ENCODE results near the gene LACTBL1. TPM values are rescaled to one million over a fixed set of nuclear protein-coding genes. Genes with fewer than 3 reads are reported as not detected.

Gene LACTBL1
- total and polyA plus RNA-seq, 2 of the 4 experiments (the other 2 are of a cell fraction) = not detected

DNA sequence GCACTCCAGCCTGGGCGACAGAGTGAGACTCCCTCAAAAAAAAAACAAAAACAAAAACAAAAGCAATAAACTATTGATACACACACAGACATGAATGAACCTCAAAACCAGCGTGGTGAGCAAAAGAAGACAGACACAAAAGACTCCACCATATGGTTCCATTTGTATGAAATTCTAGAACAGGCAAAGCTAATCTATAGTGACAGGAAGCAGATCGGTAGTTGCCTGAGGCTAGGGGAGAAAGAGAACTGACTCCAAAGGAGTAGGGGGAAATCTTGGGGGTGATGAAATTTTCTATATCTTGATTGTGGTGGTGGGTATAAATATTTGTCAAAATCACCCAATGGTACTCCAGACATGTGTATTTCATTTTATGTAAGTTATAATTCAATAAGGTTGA lies 20.9 kb downstream of the LACTBL1 start:
- H3K27ac ChIP-seq (ENCODE audit: insufficient read depth, low read length) = no peak overlapping the region
- no peak overlapping the region for H3K14ac ChIP-seq (replicated peaks; ENCODE audit: low read depth, low read length)
- H3K79me1 ChIP-seq (ENCODE audit: low read depth in 1 of 2, low read length in 2 of 2) = no peaks in the 10 kb centered on the region
- H4K8ac ChIP-seq (ENCODE audit: low read depth in 2 of 2, low read length in 2 of 2) = no peak overlapping the region
- DNase-seq (no peak), ATAC-seq (ENCODE audit: low read depth) (no peak)
- dilution Hi-C loops (cut with HindIII; ENCODE audit: low sequenced_read_pairs, unreplicated experiment) (no loop called here), intact Hi-C loops (cut with micrococcal nuclease) (no loop called here), in situ Hi-C loops (cut with MboI; ENCODE audit: low sequenced_read_pairs) (no loop called here)
- H3K18ac ChIP-seq (ENCODE audit: low read depth, low read length) = no peak overlapping the region
- no peak overlapping the region for H3K4me2 ChIP-seq (ENCODE audit: low read depth, low read length)
- TF ChIP-seq BHLHE40 (IDR thresholded peaks at IDR 0.05; ENCODE audit: low read depth, low read length) = no peak
- TF ChIP-seq, protein P1, sequence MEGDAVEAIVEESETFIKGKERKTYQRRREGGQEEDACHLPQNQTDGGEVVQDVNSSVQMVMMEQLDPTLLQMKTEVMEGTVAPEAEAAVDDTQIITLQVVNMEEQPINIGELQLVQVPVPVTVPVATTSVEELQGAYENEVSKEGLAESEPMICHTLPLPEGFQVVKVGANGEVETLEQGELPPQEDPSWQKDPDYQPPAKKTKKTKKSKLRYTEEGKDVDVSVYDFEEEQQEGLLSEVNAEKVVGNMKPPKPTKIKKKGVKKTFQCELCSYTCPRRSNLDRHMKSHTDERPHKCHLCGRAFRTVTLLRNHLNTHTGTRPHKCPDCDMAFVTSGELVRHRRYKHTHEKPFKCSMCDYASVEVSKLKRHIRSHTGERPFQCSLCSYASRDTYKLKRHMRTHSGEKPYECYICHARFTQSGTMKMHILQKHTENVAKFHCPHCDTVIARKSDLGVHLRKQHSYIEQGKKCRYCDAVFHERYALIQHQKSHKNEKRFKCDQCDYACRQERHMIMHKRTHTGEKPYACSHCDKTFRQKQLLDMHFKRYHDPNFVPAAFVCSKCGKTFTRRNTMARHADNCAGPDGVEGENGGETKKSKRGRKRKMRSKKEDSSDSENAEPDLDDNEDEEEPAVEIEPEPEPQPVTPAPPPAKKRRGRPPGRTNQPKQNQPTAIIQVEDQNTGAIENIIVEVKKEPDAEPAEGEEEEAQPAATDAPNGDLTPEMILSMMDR (conservative IDR thresholded peaks at IDR 0.05; ENCODE audit: low read depth, low read length) = no peak
- no peak for TF ChIP-seq CHD1 (IDR thresholded peaks at IDR 0.05; ENCODE audit: low read depth, low read length)
- no peak for TF ChIP-seq RFX5 (IDR thresholded peaks at IDR 0.05; ENCODE audit: low read depth, low read length)
- no peak for TF ChIP-seq MAFK (IDR thresholded peaks at IDR 0.05; ENCODE audit: low read depth, low read length)
- TF ChIP-seq POLR2A (IDR thresholded peaks at IDR 0.05; ENCODE audit: low read depth, low read length) = no peak
- no peak for TF ChIP-seq RCOR1 (IDR thresholded peaks at IDR 0.05; ENCODE audit: insufficient replicate concordance, low read length)
- no peak for TF ChIP-seq MXI1 (IDR thresholded peaks at IDR 0.05; ENCODE audit: borderline replicate concordance, low read depth, low read length)
- TF ChIP-seq NFE2L2 (IDR thresholded peaks at IDR 0.05; ENCODE audit: low read depth, low read length) = no peak
- TF ChIP-seq, protein P2, sequence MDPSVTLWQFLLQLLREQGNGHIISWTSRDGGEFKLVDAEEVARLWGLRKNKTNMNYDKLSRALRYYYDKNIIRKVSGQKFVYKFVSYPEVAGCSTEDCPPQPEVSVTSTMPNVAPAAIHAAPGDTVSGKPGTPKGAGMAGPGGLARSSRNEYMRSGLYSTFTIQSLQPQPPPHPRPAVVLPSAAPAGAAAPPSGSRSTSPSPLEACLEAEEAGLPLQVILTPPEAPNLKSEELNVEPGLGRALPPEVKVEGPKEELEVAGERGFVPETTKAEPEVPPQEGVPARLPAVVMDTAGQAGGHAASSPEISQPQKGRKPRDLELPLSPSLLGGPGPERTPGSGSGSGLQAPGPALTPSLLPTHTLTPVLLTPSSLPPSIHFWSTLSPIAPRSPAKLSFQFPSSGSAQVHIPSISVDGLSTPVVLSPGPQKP (IDR thresholded peaks at IDR 0.05; ENCODE audit: borderline replicate concordance, low read depth, low read length) = no peak
- TF ChIP-seq RAD21 (IDR thresholded peaks at IDR 0.05; ENCODE audit: low read length) = no peak
- TF ChIP-seq, protein P3, sequence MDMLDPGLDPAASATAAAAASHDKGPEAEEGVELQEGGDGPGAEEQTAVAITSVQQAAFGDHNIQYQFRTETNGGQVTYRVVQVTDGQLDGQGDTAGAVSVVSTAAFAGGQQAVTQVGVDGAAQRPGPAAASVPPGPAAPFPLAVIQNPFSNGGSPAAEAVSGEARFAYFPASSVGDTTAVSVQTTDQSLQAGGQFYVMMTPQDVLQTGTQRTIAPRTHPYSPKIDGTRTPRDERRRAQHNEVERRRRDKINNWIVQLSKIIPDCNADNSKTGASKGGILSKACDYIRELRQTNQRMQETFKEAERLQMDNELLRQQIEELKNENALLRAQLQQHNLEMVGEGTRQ (IDR thresholded peaks at IDR 0.05; ENCODE audit: low read depth, low read length) = no peak
- no peak for TF ChIP-seq FOS (IDR thresholded peaks at IDR 0.05; ENCODE audit: low read depth, low read length)
- TF ChIP-seq MAZ (IDR thresholded peaks at IDR 0.05; ENCODE audit: borderline replicate concordance, low read depth, low read length) = no peak
- no peak for TF ChIP-seq SMC3 (IDR thresholded peaks at IDR 0.05; ENCODE audit: low read depth, low read length)
- no peak for TF ChIP-seq CEBPB (IDR thresholded peaks at IDR 0.05; ENCODE audit: low read depth, low read length)
- ChIA-PET CTCF (interaction anchor here (0.7 kb wide), 1 partner anchor 9 kb away, joined by 4 read pairs; no protein-coding TSS in a partner anchor), POLR2A (ENCODE audit: unreplicated experiment) (no interaction called here)
- no peak overlapping the region for H2AK9ac ChIP-seq (replicated peaks; ENCODE audit: low read depth, low read length, poor library complexity)
- no peak overlapping the region for H3K4ac ChIP-seq (ENCODE audit: low read depth, low read length)
- no peak overlapping the region for H2BK5ac ChIP-seq (ENCODE audit: low read depth, low read length, poor library complexity, severe bottlenecking)
- H3K9me3 ChIP-seq (ENCODE audit: control insufficient read depth, insufficient read depth, low read length) = peaks cover 3% of the 10 kb centered on the region
- no peaks in the 10 kb centered on the region for H4K20me1 ChIP-seq (ENCODE audit: insufficient read depth, low read length)
- H3K9ac ChIP-seq (ENCODE audit: low read depth, low read length) = no peak overlapping the region
- no CpG with 5 or more reads among the region's 3 CpGs for WGBS, 2 experiments (ENCODE audit: extremely low coverage in 2 of 2, insufficient read length in 1 of 2)
- H3K36me3 ChIP-seq (ENCODE audit: control insufficient read depth, insufficient read depth, low read length) = no peaks in the 10 kb centered on the region
- H3K9me1 ChIP-seq (ENCODE audit: insufficient read depth, low read length) = no peaks in the 10 kb centered on the region
- H2BK120ac ChIP-seq (ENCODE audit: low read depth, low read length) = no peak overlapping the region
- no peaks in the 10 kb centered on the region for H3K4me1 ChIP-seq (ENCODE audit: control insufficient read depth, insufficient read depth, low read length)
- no peak overlapping the region for H2AK5ac ChIP-seq (ENCODE audit: low read depth, low read length)
- no peak overlapping the region for H3K4me3 ChIP-seq (ENCODE audit: insufficient read depth, low read depth, low read length)
- no peak overlapping the region for H2BK20ac ChIP-seq (ENCODE audit: low read depth, low read length)
- no peak overlapping the region for H2BK15ac ChIP-seq (ENCODE audit: low read depth, low read length)
- H4K91ac ChIP-seq (ENCODE audit: insufficient read depth, low read depth, low read length) = no peak overlapping the region
- peaks cover 61% of the 10 kb centered on the region for H3K27me3 ChIP-seq (ENCODE audit: control insufficient read depth, insufficient read depth, low read length)
- H4K5ac ChIP-seq (ENCODE audit: low read depth, low read length) = no peak overlapping the region
- no TSS peak for BruUV-seq (replicated peaks)
- no peak overlapping the region for H3K56ac ChIP-seq (ENCODE audit: extremely low read depth, insufficient read depth, low read length)
- H2AFZ ChIP-seq (replicated peaks; ENCODE audit: low read length, poor library complexity) = no peak overlapping the region
- no peak overlapping the region for H3K23ac ChIP-seq (ENCODE audit: low read depth, low read length)
